HCEC 1CT (cell line): ENCODE results near the gene SLC17A4.
"Not testable (repeated sequence)": the region's sequence is repeated elsewhere in the genome, so short reads cannot be mapped to it uniquely, and the experiment has no call there.

ENCODE experiments used
- DNase-seq: peaks from one replicate; pipeline ENCODE4 v3.0.0-alpha.2; 2017

The SLC17A4 gene

DNA sequence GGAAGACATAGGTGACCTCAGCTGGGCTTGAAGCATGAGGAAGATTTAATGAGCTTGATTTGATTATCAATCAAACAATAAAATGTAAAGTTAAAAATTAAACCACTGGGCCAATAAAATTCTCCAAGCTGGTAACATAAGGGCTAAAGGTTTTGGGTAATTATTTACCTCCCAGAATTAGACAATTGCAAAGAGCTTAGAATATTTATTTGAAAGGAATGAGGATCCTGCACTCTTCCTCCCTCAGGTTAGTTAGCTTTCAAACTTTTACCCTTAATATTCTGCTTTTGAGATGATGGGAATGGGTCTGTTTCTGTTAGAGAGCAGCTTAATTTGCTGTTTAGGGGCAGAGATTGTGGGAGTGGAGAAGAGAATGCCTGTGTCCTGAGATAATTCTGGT, at the start of gene SLC17A4:
SLC17A4 (plus strand) TSS at position 208 of the 400 bp plus-strand sequence. CDS start 7,221 bp downstream, outside the sequence.
- no peak for DNase-seq

DNA sequence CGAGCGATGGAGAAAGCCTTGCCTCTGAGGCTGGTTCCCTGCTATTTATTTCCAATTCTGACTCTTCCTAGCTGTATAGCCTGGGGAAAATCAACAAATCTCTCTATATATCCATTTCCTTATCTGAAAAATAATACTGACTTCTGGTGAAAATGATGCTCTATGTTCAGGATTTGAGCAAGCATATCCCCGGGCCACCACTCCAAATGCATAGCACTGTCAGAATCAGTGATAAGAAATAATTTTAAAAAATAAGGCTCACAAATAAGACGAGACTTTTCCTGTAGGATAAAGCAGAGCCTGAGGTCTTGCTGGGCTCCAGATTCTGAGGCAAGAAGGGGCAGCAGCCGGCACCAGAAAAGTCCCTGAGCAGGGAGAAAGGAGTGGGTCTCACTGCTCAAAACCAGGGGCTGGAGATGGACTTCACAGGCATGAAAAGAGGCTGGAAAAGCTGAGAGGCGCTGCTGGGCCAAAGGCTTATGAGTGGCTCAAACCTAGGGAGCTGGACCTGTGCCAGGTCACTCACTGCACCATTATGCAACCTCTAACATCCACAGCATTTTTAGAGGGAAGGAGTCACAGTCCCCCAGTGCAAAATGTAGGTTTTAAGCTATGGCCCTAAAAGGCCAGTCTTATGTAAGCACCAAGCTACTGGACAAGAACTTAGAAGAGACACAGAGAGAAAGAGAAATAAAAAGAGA, 48.1 kb upstream of the SLC17A4 start:
- peak; percentile 36 for DNase-seq

GRCh38 chr6:25709761-25710160, 44.8 kb upstream of the SLC17A4 start:
- DNase-seq: no peak

- DNase-seq: no peak
Measured at GRCh38 chr6:25710287-25710686, 44.3 kb upstream of the SLC17A4 start.

GRCh38 chr6:25713824-25714223, 40.7 kb upstream of the SLC17A4 start:
- peak; percentile 3 for DNase-seq

DNA sequence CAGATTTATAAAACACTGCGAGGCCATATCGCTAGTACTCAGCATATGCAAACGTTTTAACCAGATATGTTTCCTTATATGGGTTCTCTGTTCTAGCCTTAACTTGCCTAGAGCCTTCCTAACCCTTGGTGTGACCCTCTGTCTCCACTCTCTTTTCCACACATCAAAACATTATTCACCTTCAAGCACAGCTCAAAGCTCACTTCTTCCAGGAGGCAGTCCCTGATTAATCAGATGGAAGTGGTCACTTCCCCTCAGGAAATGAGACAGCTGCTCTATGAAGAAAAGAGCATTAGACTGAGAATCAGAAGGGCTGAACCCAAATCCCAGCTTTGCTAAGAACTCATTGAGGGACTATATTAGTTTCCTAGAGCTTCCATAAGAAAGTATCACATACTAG, 39.8 kb upstream of the SLC17A4 start:
- peak; percentile 11 for DNase-seq

DNA sequence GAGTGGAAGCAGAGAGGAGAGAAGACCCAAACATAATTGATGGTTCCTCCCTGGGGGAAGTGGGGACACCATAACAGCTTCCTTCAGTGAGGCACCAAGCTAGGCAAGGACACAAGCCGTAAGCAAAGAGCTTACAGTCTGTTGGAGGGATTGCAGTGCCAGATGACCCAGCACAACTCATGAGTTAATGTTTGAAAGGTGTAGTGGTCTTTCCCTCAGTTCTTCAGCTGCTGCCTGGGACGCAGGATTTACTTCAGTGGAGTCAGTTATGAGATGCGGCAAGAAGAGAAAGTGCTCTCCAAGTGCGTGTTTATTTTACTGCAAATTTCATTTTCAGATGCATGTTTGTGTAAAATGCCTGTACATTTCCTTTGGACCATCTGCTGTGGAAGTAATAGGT, 38.7 kb upstream of the SLC17A4 start:
- no peak for DNase-seq

GRCh38 chr6:25717866-25718740, 36.4 kb upstream of the SLC17A4 start:
- DNase-seq: peak; percentile 27

- no peak for DNase-seq
Measured at GRCh38 chr6:25726122-25726911, 28.2 kb upstream of the SLC17A4 start.

DNA sequence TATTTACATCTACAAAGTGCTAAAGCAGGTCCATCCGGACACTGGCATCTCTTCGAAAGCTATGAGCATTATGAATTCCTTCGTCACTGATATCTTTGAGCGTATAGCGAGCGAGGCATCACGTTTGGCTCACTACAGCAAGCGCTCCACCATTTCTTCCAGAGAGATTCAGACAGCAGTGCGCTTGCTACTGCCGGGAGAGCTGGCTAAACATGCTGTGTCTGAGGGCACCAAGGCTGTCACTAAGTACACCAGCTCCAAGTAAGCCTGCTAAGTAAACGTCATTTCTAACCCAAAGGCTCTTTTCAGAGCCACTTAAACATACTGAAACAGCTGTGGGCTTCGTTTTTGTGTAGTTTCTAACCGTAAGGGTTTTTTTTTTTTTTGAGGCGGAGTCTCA, 27.5 kb upstream of the SLC17A4 start:
- no peak for DNase-seq

GRCh38 chr6:25730907-25731306, 23.6 kb upstream of the SLC17A4 start:
- no peak for DNase-seq

DNA sequence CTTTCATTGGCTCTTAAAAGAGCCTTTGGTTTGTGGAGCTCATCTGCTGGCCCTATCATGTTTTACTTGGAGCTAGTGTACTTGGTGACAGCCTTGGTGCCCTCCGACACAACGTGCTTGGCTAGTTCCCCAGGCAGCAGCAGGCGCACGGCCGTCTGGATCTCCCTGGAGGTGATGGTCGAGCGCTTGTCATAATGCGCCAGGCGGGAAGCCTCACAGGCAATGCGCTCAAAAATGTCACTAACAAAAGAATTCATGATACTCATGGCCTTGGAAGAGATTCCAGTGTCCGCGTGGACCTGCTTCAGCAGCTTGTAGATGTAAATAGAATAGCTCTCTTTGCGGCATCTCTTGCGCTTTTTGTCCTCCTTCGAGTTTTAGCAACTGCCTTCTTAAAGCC, 22.8 kb upstream of the SLC17A4 start:
- no peak for DNase-seq

GRCh38 chr6:25732468-25733198, 21.9 kb upstream of the SLC17A4 start:
- no peak for DNase-seq

- no peak for DNase-seq
Measured at GRCh38 chr6:25735261-25735660, 19.3 kb upstream of the SLC17A4 start.

GRCh38 chr6:25743868-25744267, 10.7 kb upstream of the SLC17A4 start:
- no peak for DNase-seq

DNA sequence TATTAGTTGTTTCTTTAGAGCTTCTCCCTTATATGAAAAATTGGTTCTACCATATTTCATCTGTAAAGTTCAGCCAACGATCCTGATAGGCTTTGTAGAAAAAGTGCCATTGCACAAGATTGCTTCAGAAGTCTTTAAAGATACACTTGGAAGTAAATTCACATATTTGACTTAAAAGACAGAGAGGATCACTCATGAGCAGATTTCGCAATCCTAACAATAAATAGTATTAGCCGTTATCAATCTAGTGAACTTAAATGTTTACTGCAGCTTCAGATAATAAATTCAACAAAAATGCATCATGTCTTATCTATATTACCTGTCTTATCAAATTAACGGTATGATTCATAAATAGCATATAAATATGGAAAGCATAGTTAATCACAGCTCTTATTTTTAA, 8.7 kb upstream of the SLC17A4 start:
- DNase-seq: no peak

- DNase-seq: no peak
Measured at GRCh38 chr6:25746968-25747367, 7.6 kb upstream of the SLC17A4 start.

- no peak for DNase-seq
Measured at GRCh38 chr6:25747477-25747876, 7.1 kb upstream of the SLC17A4 start.

- DNase-seq: no peak
Measured at GRCh38 chr6:25748049-25748448, 6.5 kb upstream of the SLC17A4 start.

DNA sequence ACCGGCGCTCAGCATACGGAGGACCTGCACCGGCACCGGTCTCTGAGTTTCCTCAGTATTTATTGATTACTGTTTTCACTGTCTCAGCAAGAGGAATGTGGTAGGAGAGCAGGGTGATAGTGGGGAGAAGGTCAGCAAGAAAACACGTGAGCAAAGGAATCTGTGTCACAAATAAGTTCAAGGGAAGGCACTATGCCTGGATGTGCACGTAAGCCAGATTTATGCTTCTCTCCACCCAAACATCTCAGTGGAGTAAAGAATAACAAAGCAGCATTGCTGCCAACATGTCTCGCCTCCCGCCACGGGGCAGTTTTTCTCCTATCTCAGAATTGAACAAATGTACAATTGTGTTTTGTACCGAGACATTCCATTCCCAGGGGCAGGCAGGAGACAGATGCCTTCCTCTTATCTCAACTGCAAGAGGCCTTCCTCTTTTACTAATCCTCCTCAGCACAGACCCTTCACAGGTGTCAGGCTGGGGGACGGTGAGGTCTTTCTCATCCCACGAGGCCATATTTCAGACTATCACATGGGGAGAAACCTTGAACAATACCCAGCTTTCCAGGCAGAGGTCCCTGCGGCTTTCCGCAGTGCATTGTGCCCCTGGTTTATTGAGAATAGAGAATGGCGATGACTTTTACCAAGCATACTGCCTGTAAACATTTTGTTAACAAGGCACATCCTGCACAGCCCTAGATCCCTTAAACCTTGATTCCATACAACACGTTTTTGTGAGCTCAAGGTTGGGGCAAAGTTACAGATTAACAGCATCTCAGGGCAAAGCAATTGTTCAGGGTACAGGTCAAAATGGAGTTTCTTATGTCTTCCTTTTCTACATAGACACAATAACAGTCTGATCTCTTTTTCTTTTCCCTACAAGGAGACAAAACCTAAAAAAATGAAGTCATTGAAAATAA, 5.7 kb upstream of the SLC17A4 start:
- not testable (repeated sequence) for DNase-seq

- no peak for DNase-seq
Measured at GRCh38 chr6:25749837-25750236, 4.7 kb upstream of the SLC17A4 start.

- no peak for DNase-seq
Measured at GRCh38 chr6:25750906-25751305, 3.6 kb upstream of the SLC17A4 start.
